Stimulated activated CD4-positive, alpha-beta T cell treated with anti-CD3 and anti-CD28 coated beads, Interleukin-4, amount 100 ng/mL, for 48 hours (primary cell): ENCODE data around the gene KRT31.
"Not testable (repeated sequence)": the region's sequence is repeated elsewhere in the genome, so short reads cannot be mapped to it uniquely, and the experiment has no call there.

Source experiments
- DNase-seq, 2 donors: peaks; one replicate each; pipeline ENCODE4 v3.0.0-alpha.2; 2020; ENCODE audit warnings: low read depth in 2 of 2

KRT31 gene

DNA sequence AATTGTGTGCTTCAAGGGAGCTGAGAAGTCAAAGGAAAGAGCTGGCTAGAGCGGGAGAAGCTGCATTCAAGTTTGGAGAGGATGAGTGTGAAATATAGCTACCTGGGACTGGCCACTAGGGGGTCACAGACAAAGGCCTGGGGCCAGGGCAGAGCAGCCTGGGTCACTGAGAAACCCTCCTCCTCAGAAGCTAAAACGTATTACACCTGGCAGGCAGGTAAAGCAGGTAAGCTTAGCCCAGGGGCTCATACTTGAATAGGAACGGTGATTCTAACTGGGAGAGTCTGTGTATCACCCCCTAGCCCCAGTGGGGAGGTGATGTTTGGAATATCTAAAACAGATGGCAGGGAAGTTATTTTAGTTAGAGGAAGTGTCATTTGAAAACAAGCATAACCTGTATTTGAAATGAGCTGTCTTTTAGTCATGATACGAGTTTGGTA is 20.2 kb upstream of the KRT31 start:
- no peak for DNase-seq

DNA sequence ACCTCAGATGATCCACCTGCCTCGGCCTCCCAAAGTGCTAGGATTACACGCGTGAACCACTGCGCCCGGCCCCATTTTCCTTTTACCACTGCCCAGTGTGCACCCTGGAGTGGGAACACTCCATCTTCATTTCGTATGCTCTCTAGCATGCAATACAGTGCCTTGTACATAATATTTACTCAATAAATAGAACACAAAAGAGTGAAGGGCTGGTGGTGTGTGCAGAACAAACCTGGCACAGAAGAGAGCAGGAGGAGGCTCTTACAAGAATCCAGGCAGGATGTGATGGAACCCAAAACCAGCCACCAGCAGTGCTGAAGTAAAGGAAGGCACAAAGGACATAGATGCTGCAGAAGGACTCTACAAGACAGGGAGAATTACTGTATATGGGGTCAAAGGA is 19.7 kb upstream of the KRT31 start:
- no peak for DNase-seq

DNA sequence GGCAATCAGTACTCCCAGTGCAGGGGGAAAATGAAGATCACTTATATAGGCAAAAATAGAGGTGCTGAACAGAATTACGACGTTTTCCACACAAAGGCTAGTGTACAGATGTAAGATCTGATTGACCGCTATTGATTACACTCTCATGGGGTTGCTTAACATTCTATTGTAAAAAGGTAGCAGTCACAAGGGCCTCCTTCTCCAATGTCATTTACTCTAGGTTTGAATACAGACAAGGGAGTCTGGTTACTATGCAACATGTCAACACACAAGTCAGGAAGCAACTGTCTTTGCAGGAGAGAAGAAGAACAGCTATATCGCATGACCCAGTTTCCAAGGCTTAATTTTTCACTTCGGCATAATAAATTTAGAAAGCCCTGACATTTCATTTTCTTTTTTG is 19.1 kb upstream of the KRT31 start:
- DNase-seq, result no peak

DNA sequence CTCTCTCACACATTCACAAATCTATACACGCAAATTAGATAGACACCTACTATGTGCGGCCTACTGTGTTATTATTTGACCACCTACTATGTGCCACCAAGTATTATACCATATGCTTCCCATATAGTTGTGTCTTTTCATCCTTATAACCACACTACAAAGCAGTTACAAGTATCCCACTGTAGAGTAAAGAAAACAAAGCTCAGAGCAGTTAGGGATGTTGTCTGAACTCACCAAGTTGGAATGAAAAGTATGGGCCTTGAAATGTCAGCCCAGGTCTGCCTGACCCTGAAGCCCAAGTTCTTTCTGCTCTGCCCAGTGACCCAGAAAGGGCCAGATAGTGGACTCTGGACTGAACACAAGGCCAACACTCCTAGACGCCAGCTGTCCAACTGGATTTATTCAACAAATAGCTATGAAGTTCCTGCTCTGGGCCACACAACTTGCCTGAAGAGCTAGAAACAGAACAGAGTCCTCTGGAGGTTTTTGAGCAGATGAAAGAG is 18.5 kb upstream of the KRT31 start:
- no peak for DNase-seq

DNA sequence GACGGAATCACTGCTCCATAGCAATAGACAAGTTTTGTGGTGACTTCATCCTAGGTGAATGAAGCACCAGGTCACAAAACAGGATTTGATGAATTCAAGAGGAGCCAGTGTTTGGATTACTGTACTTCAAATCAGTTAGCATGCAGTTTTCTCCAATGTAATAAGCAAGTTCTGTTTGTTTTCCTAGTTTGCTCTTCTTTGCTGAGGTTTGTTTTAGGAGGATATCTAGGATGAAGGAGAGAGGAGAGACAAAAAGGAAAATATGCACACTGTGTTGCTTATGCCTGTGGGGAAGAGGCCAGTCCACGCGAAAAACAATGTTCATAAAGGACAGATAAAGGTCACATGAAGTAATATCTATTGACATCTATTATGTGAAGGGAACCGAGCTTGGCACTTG is 18.0 kb upstream of the KRT31 start:
- DNase-seq, result no peak

DNA sequence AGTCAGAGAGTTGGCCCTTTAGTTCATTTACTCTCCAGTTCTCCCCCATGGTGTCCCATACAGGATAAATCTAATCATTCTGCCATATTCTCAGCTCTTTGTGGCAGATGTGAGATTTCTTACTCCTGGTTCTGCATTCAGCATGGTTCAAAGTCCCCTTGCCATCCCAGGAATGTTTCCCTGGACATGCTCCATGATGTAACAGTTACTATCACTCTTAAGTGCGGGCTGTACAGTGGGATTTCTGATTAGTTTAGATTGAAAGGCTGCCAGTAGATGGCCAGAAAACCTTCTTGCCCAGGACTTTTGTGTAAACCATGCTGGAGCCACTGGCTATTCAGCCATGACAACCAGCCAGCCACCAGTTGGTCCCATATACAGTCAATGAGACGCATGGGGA is 16.6 kb upstream of the KRT31 start:
- no peak for DNase-seq

DNA sequence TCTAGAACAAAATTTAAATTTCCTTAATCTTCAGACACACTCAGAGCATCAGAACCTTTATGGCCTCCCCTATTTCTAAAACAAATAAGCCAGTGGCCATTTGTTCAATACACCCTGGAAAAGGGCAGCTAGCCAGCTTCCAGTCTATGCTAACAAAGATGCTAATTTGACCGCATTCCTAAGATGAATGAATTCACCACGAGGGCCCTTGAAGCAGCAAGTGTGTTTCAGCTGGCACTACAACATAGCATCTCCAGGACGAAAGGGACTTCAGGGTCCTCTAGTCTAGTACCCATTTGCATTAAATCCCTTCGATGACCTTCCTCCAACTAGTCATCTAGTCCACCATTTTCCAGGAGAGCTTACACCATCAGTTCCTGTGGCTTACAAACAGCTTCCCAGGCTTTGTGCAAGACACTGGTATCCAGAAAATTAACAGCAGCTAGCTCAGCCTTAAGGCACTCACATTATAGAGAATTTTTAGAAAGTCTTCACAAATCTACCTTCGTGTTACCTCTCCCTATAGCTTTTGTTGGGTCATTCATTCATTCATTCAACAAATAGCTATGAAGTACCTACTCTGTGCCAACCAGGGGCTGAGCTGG is 16.0 kb upstream of the KRT31 start:
- no peak for DNase-seq

DNA sequence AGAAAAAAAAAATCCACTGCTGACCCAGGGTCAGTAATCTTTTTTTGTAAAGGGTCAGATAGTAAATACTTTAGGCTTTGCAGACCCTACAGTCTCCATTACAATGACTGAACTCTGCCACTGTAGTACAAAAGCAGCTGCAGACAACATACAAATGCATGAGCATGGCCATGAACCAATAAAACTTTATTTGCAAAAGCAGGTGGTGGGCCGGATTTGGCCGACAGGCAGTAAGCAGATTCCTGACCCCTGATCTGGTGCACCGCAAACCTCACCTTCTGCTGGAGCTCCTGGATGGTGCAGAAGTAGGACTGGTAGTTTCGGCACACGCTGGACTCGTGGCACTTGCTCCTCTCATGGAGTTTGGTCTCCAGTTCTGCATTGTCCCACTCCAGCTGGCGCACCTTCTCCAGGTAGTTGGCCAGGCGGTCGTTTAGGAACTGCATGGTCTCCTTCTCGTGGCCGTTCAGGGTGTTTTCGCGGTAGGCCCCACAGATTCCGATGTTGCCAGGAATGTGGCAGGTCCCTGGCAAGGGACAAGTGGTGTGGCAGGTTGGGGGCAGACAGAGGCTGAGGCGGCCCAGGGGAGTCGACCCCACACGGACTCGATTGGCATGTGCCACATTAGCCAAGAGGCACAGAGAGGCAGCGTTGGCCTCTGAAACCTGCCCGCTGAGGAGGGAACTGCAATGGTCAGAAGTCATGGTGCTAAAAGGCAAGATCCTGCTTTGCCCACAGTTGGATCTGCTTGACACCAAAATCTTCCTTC is 13.8 kb upstream of the KRT31 start:
- DNase-seq, result no peak

DNA sequence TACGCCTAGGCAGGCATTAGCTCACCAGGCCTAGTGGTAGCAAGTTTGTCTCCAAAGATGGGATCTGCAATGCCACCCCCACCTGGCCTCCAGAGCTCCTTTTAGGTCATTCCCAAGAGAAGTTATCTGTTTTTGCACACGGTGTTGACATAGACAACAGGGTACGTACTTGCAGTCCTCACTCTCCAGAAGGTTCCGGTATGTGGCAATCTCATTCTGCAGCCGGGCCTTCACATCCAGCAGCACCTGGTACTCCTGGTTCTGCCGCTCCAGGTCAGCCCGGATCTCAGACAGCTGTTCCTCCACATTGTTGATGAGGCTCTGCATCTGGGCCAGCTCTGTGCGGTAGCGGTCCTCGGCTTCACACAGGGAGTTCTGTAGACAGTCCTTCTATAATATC is 9.8 kb upstream of the KRT31 start:
- DNase-seq, result no peak

DNA sequence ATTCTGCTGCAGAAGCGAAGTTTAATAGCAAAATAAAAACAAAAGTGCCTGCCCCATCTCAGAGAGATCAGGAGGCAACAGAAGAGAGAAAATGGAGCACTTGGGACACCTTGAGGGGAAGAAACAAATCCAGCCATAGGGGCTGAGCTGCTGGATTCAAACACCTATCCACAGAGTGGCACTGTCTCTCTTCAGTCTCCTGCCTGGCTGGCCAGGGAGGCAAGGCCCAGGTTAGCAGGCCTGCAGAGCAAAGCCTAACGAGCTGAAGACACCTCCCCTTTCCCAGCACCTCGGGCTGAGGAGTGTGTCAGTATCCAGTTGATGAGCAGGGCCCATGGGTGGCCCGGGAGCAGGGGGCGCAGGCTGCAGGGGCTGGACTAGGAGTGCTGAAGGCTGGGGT is 8.8 kb upstream of the KRT31 start:
- DNase-seq, result no peak

DNA sequence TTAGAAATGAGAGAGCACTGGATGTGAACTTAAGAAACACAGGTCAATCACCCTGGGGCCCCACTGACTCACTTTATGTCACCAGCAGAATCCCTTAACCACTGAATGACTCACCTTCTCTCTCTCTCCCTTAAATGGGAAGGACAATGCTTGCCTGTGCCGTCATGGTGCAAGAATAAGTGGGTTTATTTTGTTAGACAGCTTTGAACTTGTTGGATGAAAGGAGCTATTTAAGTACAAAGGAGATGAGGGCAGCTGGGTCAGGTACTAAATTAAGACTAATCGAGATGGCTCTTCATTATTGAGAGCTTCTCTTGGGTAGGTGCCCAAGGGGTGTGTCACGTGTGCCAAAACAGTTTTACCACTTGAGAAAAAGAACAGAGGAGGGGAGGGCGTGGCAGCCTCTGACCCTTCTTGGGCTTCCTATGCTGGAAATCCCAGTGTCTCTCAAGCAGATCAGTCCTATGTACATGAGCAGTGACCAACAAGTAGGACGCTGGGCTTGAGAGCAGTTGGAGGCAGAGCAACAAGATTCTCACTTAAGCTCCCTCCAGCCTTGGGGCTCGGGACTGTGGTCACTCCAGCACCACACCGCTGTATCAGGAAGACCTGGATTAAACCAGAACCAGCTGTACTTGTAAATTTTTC is 6.7 kb upstream of the KRT31 start:
- peak; percentile 41 to 52 for DNase-seq

DNA sequence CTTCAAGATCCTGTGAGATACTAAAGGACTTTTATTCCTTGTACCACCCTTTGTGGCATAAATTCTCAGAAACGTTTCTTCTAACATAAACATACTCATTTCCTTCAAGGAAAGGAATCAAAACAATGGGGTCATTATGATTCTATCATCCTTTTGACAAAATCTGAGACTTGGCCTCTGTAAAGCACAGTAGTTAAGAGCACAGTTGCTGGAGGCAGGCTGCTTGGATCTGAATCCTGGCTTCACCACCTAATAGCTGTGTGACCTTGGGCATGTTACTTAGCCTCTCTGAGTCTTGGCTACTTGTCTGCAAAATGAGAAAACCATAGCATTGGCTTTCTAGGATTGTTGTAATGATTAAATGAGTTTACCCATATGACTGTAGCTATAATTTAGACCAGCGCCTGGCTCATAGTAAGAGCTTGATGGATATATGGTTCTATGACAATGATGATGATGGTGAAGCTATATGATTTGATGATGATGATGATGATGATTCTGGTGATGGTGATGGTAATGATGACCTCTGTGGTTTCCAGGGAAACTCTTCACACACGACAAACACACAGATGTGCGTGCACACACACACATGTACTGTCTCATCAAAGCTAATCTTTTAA is 6.1 kb upstream of the KRT31 start:
- DNase-seq, result no peak

DNA sequence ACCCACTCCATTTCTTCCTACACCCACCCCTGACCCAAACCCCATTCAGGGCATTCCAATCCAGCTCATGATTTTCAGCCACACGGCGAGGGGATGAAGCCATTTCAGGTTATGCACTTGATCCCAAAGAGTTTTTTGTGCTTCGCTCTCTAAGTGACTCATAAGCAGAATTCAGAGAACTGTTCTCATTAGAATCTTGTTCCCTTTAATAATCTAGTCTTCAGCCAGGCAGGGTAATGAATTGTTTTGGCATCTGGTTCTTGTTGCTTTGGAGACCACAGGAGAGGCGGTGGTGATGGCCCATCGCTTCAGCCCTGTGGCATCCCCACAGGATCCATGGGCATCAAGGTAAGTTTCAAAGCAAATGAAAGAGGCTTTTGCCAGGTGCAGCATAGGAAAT is 4.8 kb upstream of the KRT31 start:
- DNase-seq, result no peak

DNA sequence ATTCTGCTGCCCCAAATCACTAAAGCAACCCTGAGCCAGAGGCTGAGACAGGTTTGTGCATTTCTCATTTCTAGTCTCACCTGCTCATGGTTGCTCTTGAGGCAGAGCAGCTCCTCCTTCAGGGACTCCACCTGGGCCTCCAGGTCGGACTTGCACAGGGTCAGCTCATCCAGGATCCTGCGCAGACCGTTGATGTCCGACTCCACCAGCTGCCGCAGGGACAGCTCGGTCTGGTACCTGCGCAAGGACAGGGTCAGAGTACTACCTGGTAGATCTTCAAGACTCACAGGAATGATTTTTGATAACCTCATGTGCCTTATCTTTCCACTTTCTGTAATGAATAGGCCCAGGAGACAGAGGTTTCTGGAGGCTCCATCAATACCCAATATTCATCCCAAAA is 1.1 kb downstream of the KRT31 start:
- DNase-seq, result no peak

DNA sequence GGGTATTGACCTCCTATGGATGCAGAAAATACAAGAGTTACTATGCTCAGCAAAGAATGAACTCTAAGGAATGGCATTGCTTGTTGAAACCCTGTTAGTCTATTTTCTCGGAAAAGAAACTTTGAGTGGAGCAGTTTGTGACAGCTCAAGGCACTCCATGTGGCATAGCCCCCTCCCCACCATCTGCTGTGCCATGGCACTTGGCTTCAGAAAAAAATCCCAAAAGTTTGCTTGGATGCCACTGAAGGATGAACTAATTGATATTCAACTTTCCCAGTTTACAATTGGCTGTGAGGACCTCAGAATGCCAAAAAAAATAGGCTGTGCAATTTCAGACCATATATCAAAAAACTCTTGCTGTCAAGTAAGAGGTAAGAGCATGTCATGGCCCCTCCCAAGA is 1.8 kb downstream of the KRT31 start:
- DNase-seq, result no peak

DNA sequence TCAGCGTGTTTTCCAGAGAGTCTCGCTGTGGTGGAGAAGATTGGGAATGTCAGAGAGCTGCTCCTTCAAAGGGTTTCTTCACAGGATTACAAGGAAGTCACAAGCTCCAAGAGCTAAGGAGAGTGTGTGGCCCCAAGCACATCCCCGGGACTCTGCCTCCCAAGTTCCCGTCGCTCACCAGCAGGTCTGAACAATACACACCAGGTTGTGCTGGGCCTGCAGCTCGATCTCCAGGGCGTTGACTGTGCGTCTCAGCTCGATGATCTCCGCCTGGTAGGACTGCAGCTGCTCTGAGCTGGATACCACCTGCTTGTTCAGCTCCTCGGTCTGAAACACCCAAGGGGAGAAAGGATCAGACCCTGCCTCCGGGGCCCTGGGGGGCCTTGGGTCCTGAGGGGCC is 2.4 kb downstream of the KRT31 start:
- DNase-seq, result not testable (repeated sequence)

DNA sequence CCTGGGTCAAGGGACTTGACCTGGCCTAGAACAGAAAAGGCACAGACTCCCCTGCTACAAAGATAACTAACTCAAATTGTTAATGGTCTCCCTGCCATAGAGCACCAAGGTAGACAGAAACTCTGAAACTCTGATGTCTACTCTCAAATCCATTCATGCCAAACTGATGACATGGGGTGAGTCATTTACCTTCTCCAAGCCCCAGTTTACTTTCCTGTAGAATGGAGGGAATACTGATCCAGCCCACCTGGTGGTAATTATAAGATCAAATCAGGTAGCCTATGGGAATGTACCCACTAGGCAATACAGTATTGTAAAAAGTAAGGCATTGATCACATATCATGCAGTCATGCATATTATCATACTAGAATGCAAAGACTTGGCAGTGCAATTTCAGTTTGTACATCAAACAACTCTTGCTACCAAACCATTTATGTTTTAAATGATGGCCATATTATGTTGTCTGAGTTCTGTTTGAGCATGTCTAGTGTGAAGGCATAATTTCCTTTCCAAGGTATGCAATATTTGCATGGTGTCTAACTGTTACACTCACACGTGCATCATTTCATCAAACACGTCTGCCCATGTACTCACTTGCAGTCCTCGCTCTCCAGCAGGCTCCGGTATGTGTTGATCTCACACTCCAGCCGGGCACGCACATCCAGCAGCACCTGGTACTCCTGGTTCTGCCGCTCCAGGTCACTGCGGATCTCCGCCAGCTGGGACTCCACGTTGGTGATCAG is 3.0 kb downstream of the KRT31 start:
- no peak for DNase-seq

DNA sequence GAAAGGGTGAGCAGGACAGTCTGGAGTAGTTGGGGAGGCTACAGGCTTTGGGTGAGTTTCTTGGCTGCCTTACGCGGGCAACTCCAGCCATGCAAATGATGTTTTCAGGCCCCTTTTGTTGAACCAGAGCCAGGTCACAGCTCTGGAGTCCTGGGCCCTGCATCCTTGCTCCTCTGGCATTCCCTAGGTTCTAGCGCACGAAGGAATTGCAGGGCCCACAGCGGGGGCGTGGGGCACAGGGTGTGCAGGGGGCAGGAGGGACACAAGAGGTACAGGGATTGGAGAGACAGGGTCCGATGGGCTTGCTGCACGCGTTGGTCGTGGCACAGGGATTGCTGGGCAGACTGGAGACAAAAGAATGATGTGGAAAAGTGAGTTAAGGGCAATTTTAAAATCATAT is 3.6 kb downstream of the KRT31 start:
- no peak for DNase-seq

DNA sequence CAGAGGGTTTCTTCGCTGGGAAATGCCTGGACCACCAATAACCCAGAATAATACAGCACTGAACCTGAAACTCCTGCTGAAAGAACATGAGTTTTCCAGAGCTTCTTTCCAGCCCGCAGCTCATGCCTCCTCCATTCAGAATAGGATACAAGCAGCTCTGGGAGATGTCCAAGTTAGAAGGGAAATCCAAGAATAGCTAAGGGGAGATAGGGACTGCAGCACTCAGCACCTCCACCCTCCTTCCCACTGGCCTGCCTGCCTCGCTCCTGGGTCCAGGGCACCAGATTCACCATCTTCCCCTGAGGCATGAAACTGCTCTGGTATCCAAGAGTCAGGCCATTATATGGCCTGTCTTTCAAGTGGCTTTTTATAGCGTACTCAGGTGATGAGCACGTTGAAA is 4.1 kb downstream of the KRT31 start:
- DNase-seq, result no peak

DNA sequence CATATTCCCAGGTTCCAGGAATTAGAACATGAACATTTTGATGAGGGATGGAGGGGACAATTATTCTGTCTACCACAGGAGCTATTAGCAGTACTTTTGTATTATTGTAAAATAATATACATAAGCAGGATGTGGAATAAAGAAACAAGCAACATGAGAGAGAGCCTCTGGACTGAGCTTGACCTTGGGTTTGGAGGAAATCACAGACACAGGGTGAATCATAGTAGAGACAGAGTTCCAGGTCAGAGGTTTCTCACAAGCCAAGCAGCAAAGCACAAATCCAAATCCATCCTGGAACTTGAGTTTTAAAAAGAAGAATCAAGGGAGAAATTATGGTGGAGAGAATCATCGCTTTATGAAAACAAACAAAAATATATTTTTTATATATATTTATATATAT is 5.1 kb downstream of the KRT31 start:
- no peak for DNase-seq

DNA sequence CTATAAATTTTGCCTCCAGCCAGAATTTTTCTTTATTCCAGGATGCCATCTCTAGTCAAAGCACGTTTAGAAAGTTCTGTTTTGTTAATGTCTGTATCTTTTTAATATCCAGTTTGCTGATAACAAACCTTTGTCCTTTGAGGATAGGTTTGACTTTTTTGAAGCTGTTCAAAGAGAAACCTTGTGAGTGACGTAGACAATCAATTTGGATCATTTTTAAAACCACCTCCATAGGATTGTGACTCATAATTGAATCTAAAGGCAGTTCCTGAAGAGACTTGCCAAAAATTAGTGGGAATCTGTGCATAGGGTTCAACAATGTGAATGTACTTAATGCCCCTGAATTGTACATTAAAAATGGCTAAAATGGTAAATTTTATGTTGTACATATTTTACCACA is 5.9 kb downstream of the KRT31 start:
- no peak for DNase-seq

DNA sequence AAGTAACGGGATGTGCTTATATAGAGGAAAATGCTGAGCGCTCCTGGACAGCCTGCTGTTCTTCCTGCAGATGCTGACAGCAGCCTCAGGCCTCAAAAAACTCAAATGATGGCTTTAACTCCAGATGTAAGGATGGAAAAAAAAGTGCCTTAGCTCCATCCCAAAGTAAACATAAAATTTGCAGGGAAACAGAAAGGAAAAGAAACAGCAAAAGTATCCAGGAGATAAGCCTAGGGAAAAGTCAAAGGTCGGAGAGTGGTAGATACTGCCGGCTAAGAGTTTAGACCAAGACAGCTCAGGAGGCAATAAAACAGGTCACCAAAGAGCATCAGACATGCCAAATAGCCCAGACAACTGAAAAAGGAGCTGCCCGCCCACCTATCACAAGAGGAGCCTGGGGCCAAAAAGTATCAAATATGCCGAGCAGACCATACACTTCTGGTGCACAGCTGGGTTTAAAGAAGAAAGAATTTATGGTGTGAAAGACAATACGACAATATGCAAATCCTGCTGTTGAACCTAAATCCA is 6.9 kb downstream of the KRT31 start:
- DNase-seq, result no peak
